ENCODE results near the gene IDH3B. TPM values are rescaled to one million over a fixed set of nuclear protein-coding genes. Genes with fewer than 3 reads are reported as not detected.

Gene IDH3B
- total RNA-seq, 1 experiment from 2014 or later: 174 TPM

- Histone ChIP-seq H3K36me3 (replicated peaks; ENCODE audit: control insufficient read depth, insufficient read depth, low read length) (no peaks in the 10 kb centered on the region), H3K27me3 (ENCODE audit: control insufficient read depth, insufficient read depth, low read length) (no peaks in the 10 kb centered on the region), H3K4me3 (ENCODE audit: insufficient read depth, low read depth, low read length) (no peak overlapping the region)
- DNase-seq: no peak
These were observed 37.0 kb downstream of the IDH3B start for GRCh38 chr20:2626853-2627541.

- DNase-seq: no peak
- Histone ChIP-seq H3K36me3 (replicated peaks; ENCODE audit: control insufficient read depth, insufficient read depth, low read length) (no peaks in the 10 kb centered on the region), H3K27me3 (ENCODE audit: control insufficient read depth, insufficient read depth, low read length) (no peaks in the 10 kb centered on the region), H3K4me3 (ENCODE audit: insufficient read depth, low read depth, low read length) (no peak overlapping the region)
These were observed 39.0 kb downstream of the IDH3B start for GRCh38 chr20:2625062-2625461.

- no peak for DNase-seq
- Histone ChIP-seq H3K4me3 (ENCODE audit: insufficient read depth, low read depth, low read length) (no peak overlapping the region), H3K36me3 (replicated peaks; ENCODE audit: control insufficient read depth, insufficient read depth, low read length) (no peaks in the 10 kb centered on the region), H3K27me3 (ENCODE audit: control insufficient read depth, insufficient read depth, low read length) (no peaks in the 10 kb centered on the region)
These were observed 39.8 kb downstream of the IDH3B start for GRCh38 chr20:2624190-2624589.

- Histone ChIP-seq H3K27me3 (ENCODE audit: control insufficient read depth, insufficient read depth, low read length) (no peaks in the 10 kb centered on the region), H3K4me3 (ENCODE audit: insufficient read depth, low read depth, low read length) (no peak overlapping the region), H3K36me3 (replicated peaks; ENCODE audit: control insufficient read depth, insufficient read depth, low read length) (no peaks in the 10 kb centered on the region)
- DNase-seq: no peak
These were observed 43.9 kb downstream of the IDH3B start for GRCh38 chr20:2619961-2620595.

- Histone ChIP-seq H3K36me3 (replicated peaks; ENCODE audit: control insufficient read depth, insufficient read depth, low read length) (no peaks in the 10 kb centered on the region), H3K4me3 (ENCODE audit: insufficient read depth, low read depth, low read length) (no peak overlapping the region), H3K27me3 (ENCODE audit: control insufficient read depth, insufficient read depth, low read length) (no peaks in the 10 kb centered on the region)
- no peak for DNase-seq
These were observed 44.7 kb downstream of the IDH3B start for GRCh38 chr20:2619337-2619736.

- Histone ChIP-seq H3K36me3 (replicated peaks; ENCODE audit: control insufficient read depth, insufficient read depth, low read length) (no peaks in the 10 kb centered on the region), H3K27me3 (ENCODE audit: control insufficient read depth, insufficient read depth, low read length) (no peaks in the 10 kb centered on the region), H3K4me3 (ENCODE audit: insufficient read depth, low read depth, low read length) (no peak overlapping the region)
- no peak for DNase-seq
These were observed 45.2 kb downstream of the IDH3B start for GRCh38 chr20:2618815-2619214.

GRCh38 chr20:2617099-2617714 is 46.8 kb downstream of the IDH3B start:
- no peaks in the 10 kb centered on the region for H3K27me3 ChIP-seq (ENCODE audit: control insufficient read depth, insufficient read depth, low read length)
- H3K36me3 ChIP-seq (replicated peaks; ENCODE audit: control insufficient read depth, insufficient read depth, low read length): no peaks in the 10 kb centered on the region
- DNase-seq: no peak

GRCh38 chr20:2616634-2617033 is 47.4 kb downstream of the IDH3B start:
- Histone ChIP-seq H3K36me3 (replicated peaks; ENCODE audit: control insufficient read depth, insufficient read depth, low read length) (no peaks in the 10 kb centered on the region), H3K27me3 (ENCODE audit: control insufficient read depth, insufficient read depth, low read length) (no peaks in the 10 kb centered on the region), H3K4me3 (ENCODE audit: insufficient read depth, low read depth, low read length) (no peak overlapping the region)
- no peak for DNase-seq

More at GRCh38 chr20:2617099-2617714, 46.8 kb downstream of the IDH3B start:
- H3K4me3 ChIP-seq (ENCODE audit: insufficient read depth, low read depth, low read length): no peak overlapping the region

- H3K27me3 ChIP-seq (ENCODE audit: control insufficient read depth, insufficient read depth, low read length): peaks cover 1% of the 10 kb centered on the region; the same call in 1 of the 2 replicates
These were observed 51.9 kb downstream of the IDH3B start for GRCh38 chr20:2612073-2612472.

GRCh38 chr20:2610941-2611720 is 52.9 kb downstream of the IDH3B start:
- H3K36me3 ChIP-seq (replicated peaks; ENCODE audit: control insufficient read depth, insufficient read depth, low read length): no peaks in the 10 kb centered on the region
- H3K4me3 ChIP-seq (ENCODE audit: insufficient read depth, low read depth, low read length): no peak overlapping the region
- H3K27me3 ChIP-seq (ENCODE audit: control insufficient read depth, insufficient read depth, low read length): peaks cover 1% of the 10 kb centered on the region; the same call in 1 of the 2 replicates
- DNase-seq: no peak

More at GRCh38 chr20:2612073-2612472, 51.9 kb downstream of the IDH3B start:
- no peak overlapping the region for H3K4me3 ChIP-seq (ENCODE audit: insufficient read depth, low read depth, low read length)
- H3K36me3 ChIP-seq (replicated peaks; ENCODE audit: control insufficient read depth, insufficient read depth, low read length): no peaks in the 10 kb centered on the region
- no peak for DNase-seq

- Histone ChIP-seq H3K36me3 (replicated peaks; ENCODE audit: control insufficient read depth, insufficient read depth, low read length) (no peaks in the 10 kb centered on the region), H3K27me3 (ENCODE audit: control insufficient read depth, insufficient read depth, low read length) (peaks cover 1% of the 10 kb centered on the region; the same call in 1 of the 2 replicates), H3K4me3 (ENCODE audit: insufficient read depth, low read depth, low read length) (no peak overlapping the region)
- DNase-seq: no peak
These were observed 53.7 kb downstream of the IDH3B start for GRCh38 chr20:2610326-2610725.

Other genes with a start within 250 kb of the IDH3B start
- 789 and 854 TPM in 2 replicates for gene SNRPB, start 193.4 kb downstream of the IDH3B start, total RNA-seq (2014; rRNA removed; shearing (Covaris generic))
- gene ZNF343, start 155.3 kb downstream of the IDH3B start, total RNA-seq (2014; rRNA removed; shearing (Covaris generic)): 6.5 and 7.8 TPM in 2 replicates
- gene TMC2, start 127.6 kb downstream of the IDH3B start, total RNA-seq (2014; rRNA removed; shearing (Covaris generic)): not detected in 2 replicates
- gene NOP56, start 11.6 kb downstream of the IDH3B start, total RNA-seq (2014; rRNA removed; shearing (Covaris generic)): 334 and 392 TPM in 2 replicates
- 1.1 and 2.6 TPM in 2 replicates for gene EBF4, start 28.6 kb upstream of the IDH3B start, total RNA-seq (2014; rRNA removed; shearing (Covaris generic))
- gene CPXM1, start 136.4 kb upstream of the IDH3B start, total RNA-seq (2014; rRNA removed; shearing (Covaris generic)): 105 and 109 TPM in 2 replicates
- not detected in 2 replicates for gene C20orf141, start 150.8 kb upstream of the IDH3B start, total RNA-seq (2014; rRNA removed; shearing (Covaris generic))
- gene TMEM239, start 152.1 kb upstream of the IDH3B start, total RNA-seq (2014; rRNA removed; shearing (Covaris generic)): not detected in 2 replicates
- gene PCED1A, start 176.4 kb upstream of the IDH3B start, total RNA-seq (2014; rRNA removed; shearing (Covaris generic)): 21.8 and 23.6 TPM in 2 replicates
- 25.3 and 27.5 TPM in 2 replicates for gene VPS16, start 176.5 kb upstream of the IDH3B start, total RNA-seq (2014; rRNA removed; shearing (Covaris generic))
- gene PTPRA, start 209.3 kb upstream of the IDH3B start, total RNA-seq (2014; rRNA removed; shearing (Covaris generic)): 22.1 and 36.3 TPM in 2 replicates

All from H7 (cell line).